ENCODE data around the gene SLC38A6.

Gene SLC38A6

GRCh38 chr14:60981633-60982455, 799 bp downstream of the SLC38A6 start:
- no peak for DNase-seq

GRCh38 chr14:60984196-60984595, 3.2 kb downstream of the SLC38A6 start:
- DNase-seq = no peak

DNA sequence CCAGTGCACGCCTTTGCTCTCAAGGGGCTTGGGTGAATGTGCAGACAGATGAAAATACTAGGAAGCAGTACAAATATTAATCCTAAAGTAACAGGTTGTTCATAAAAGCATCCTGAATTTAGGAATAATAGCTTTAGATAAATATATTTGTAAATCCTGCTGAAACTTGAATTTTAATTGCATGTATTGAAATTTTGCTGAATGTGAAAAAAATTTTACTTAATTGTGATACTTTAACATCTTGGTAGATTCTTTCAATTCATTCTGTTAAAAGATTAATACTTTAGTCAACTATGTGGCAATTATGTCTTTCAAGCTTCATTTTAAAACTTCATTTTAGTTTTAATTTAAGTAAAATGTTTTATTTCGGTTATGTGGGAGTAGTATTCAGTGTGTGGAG, 5.5 kb downstream of the SLC38A6 start:
- no peak for DNase-seq

GRCh38 chr14:60989599-60989998, 8.6 kb downstream of the SLC38A6 start:
- no peak for DNase-seq

DNA sequence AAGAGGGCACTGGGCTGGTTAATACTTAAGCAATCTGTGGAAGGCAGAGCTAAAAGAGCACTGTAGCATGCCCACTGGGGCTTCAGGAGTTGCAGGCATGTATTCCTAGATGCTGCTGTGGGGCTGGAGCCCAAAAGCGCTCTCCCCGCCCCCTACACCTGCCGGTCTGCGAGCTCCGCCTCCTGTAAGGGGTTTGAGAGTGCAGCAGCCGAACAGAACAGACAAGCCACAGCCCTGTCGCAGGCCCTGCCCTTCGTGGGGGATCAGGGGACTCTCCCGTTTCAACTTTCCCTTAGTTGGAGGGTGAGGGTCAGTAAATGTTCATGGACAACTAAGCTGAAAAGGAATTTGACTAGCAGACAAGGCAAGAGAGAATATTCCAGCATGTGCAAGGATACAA, 17.6 kb downstream of the SLC38A6 start:
- no peak for DNase-seq

- no peak for DNase-seq
Measured at GRCh38 chr14:60999536-60999935, 18.5 kb downstream of the SLC38A6 start.

DNA sequence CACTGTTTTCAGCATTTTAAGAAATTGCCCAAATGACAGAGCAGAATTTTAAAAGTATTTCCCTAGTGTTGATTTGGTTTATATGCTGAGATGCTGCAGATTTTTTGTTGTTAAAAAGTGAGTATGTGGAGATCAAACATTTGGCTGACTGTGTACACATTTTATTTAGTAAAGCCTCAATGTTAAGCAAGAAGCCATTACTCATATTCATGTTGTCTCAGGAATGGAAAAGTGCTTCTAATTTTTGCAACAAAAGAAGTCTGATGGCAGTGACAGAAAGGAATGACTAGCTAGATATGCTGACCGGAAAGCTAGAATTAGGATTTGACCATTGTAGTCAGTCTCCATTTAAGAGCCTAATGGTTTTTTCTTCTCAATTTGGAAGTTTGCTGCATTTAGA, 22.5 kb downstream of the SLC38A6 start:
- DNase-seq = no peak

- no peak for DNase-seq
Measured at GRCh38 chr14:61019537-61019936, 38.5 kb downstream of the SLC38A6 start.

DNA sequence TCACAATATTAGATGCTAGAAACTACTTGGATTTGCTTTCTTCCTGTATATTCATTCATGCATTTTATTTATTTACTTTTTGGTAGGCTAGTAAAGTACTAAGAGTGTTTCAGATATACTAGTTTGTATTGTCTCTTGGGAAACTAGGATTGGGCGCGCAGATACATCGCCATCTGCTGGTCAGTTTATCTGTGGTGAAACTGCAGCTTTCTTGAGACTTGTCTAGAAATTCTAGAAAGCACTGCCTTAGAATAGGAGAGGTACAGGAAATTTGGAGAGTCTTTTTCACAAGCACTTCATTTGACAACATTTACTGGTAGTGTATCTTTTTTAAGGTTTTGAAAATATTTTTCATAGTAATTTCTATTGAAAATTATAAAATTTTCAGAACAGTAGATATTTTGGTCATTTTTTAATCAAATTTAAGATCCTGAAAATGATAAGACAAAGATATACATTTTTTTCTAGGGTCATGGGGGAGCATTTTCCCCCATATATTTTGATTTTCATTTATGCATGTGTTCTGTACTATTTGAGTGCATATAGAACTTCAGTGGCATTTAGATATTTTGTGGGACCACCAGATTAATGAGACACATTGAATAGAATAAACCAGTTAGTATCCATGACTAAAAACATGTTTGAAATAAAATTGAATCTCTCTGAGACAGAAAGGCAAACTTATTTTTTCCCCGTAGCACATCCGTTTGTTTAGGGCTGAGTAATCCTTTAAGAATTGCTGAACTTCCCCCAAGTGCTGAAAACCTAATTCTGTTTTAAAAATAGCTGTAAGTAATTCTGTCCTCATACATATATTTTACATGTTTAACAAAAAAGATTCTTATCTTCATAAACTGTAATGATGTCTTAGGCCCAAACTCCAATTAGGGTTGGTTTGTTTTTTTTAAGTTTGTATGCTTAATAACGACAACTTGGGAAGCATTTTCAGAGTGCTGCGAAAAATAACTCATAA, 44.5 kb downstream of the SLC38A6 start:
- DNase-seq = peak; percentile 83

GRCh38 chr14:61026526-61026925, 45.5 kb downstream of the SLC38A6 start:
- DNase-seq = no peak

- no peak for DNase-seq
Measured at GRCh38 chr14:61031026-61031425, 50.0 kb downstream of the SLC38A6 start.

DNA sequence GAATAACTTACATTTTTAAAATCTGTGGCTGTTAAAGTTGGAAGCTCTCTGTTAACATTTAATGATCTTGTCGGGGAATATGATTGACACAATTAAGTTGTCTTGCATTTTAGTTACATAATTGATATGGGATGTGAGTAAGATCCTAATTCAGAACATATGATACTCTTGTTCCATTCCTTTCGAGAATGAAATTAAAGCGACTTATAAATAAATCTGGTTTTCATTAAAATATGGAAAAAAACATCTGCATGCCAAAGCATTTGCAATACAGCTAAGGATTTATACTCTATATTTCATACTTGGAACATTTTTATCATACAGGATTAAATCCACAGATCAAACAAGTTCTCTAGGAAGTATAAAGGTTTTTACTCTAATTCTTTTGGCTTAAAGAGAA, 52.0 kb downstream of the SLC38A6 start:
- DNase-seq = no peak

GRCh38 chr14:61033855-61034254, 52.8 kb downstream of the SLC38A6 start:
- no peak for DNase-seq

DNA sequence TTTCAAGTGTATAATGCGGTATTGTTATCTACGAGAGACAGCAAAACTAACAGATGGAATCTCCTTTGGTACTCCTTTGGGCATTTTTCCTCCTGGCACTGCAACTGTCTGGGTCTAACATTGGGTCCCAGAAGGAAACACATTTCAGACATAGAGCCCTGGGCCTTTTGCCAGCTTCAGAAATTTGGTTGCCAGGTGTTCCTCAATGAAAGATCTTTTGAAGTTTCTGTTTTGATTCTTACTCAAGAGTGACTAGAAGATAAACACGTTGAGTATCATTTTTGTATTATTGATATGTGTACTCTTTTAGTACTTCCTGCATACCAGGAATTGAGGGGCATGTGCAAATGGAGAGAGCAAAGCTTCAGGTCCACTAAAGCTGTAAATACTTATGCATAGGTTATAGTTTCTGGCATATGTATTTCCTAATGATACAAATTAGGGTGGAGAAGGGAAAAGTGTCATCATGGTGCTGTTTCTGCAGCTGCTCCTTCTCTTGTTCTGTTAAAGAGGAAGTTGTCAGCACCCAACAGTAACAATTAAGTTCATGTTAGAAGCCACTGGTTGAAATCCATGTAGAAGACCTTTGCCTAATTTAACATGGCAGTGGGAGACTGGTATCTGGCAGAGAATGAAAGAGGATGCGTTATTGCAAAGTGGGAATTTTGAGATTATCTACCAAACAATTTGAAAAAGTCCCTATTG, 53.5 kb downstream of the SLC38A6 start:
- DNase-seq = peak; percentile 95

DNA sequence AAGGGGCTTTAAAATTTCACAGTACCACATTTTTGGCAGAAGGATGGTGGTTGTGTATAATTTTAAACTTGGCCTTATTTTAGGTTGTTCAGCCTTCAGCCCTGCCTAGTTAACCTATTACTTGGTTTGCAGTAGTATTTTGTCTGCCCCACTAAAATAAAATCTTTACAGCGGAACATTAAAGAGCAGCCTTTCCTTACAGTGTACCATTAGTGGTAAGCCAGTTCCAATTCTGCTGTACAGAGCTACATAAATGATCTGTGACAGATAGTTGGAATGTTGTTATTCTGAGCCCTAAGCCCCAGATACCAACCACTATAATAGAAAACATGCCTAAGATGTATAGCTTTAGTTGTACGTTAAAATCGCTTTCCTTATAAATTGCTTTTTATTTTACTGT, 56.2 kb downstream of the SLC38A6 start:
- DNase-seq = no peak

DNA sequence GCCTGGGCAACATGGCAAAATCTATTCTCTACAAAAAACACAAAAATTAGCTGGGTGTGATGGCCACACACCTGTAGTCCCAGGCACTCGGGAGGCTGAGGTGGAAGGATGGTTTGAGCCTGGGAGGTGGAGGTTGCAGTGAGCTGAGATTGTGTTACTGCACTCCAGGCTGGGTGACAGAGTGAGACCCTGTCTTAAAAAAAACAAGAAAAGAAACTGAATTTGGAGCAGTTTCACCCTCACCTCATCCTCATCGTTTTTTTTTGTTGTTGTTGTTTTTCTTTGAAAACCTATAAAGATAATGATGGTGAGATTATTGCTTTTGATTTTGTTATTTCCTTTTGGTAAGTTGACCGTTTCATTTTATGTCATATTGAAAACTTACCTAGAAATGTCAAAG, 60.7 kb downstream of the SLC38A6 start:
- DNase-seq = no peak

GRCh38 chr14:61042220-61042619, 61.2 kb downstream of the SLC38A6 start:
- peak; percentile 48 for DNase-seq

GRCh38 chr14:61043506-61043905, 62.5 kb downstream of the SLC38A6 start:
- no peak for DNase-seq

DNA sequence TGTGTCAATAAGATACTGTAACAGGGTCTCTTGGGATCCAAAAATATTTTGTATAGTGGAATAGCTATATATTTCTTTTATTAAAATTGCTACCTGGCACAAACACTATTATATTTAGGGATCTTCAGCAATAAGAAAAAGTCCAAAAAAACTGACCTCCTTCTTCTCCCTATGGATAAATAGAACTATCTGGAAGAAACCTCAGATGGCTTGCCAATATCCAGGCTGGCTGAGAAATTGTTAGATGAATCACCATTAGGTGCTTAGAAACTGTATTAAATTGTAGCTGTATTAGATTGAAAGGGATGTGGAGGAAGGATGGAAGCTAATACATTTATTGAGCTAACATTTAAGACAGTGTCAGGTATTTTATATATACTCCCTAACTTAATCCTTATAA, 66.0 kb downstream of the SLC38A6 start:
- DNase-seq = no peak

GRCh38 chr14:61048640-61049039, 67.6 kb downstream of the SLC38A6 start:
- no peak for DNase-seq

GRCh38 chr14:61050417-61050816, 69.4 kb downstream of the SLC38A6 start:
- no peak for DNase-seq

GRCh38 chr14:61051051-61051450, 70.0 kb downstream of the SLC38A6 start:
- DNase-seq = no peak

DNA sequence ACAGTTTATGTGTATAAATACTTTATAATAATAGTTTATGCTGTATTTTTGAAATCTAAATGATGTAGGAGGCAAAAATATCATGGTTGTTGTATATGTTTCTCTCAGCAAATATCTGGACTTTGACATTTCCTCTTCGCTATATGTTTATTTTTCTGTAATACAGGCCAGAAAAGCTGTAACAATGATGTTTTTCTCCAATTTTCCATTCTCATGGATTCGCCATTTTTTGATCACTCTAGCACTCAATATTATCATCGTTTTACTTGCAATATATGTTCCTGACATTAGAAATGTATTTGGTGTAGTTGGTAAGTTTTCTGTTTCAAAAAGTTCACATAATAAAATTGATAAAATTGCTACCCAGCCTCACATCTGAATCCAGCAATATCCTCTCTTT, 70.6 kb downstream of the SLC38A6 start:
- DNase-seq = no peak
